Measurements from ENCODE around the gene ATAT1. TPM values are rescaled to one million over a fixed set of nuclear protein-coding genes. Genes with fewer than 3 reads are reported as not detected.

ATAT1 gene
- total and polyA plus RNA-seq, 9 of the 15 experiments (the other 6 are each of a cell fraction or from before 2014, with no cell fraction given), result 0.65 to 5.8 (median 1.6) TPM

- no peak for TF ChIP-seq MXD1 (CRISPR knock-in tag; IDR thresholded peaks at IDR 0.05; ENCODE audit: borderline replicate concordance, poor library complexity, severe bottlenecking)
- no peak for TF ChIP-seq FOXO4 (CRISPR knock-in tag; IDR thresholded peaks at IDR 0.05)
- no peak for TF ChIP-seq MYBL2 (IDR thresholded peaks at IDR 0.05; ENCODE audit: low read depth)
- TF ChIP-seq MYBL2 (CRISPR knock-in tag; IDR thresholded peaks at IDR 0.05; ENCODE audit: borderline replicate concordance), result no peak
- no peak for TF ChIP-seq ZBTB7A (IDR thresholded peaks at IDR 0.05; ENCODE audit: borderline replicate concordance, control insufficient read depth, low read depth, low read length)
Measured at GRCh38 chr6:30676660-30677285, 50.1 kb downstream of the ATAT1 start (continued).

Data from K562 (cell line).